Stimulated activated naive CD8-positive, alpha-beta T cell treated with anti-CD3 and anti-CD28 coated beads, Interleukin-15, Interleukin-2, amounts not matched to agents 100 ng/mL and 50 ng/mL, for 24 hours (primary cell): ENCODE data around the gene WDR38.

ENCODE experiments used
- H3K27ac Mint-ChIP-seq: one replicate; pipeline ENCODE4 v1.8.0; 2021; ENCODE audit warnings: mild to moderate bottlenecking, mixed read lengths
- H3K27me3 Mint-ChIP-seq: one replicate; pipeline ENCODE4 v1.8.0; 2021; ENCODE audit warnings: mixed read lengths
- H3K36me3 Mint-ChIP-seq: one replicate; pipeline ENCODE4 v1.8.0; 2021; ENCODE audit warnings: low read depth, mixed read lengths
- H3K4me1 Mint-ChIP-seq: one replicate; pipeline ENCODE4 v1.8.0; 2021; ENCODE audit warnings: low read depth, mixed read lengths
- H3K4me3 Mint-ChIP-seq: one replicate; pipeline ENCODE4 v1.8.0; 2021; ENCODE audit warnings: mild to moderate bottlenecking, mixed read lengths
- H3K9me3 Mint-ChIP-seq: one replicate; pipeline ENCODE4 v1.8.0; 2021; ENCODE audit warnings: mixed read lengths

The WDR38 gene

GRCh38 chr9:124860582-124861341, 7.5 kb downstream of the WDR38 start:
- Mint-ChIP-seq H3K9me3 (no peaks in the 10 kb centered on the region), H3K4me3 (peak overlapping the region; percentile 99), H3K36me3 (peaks cover 48% of the 10 kb centered on the region), H3K4me1 (peaks cover 46% of the 10 kb centered on the region), H3K27me3 (no peaks in the 10 kb centered on the region), H3K27ac (peak overlapping the region; percentile 98)

DNA sequence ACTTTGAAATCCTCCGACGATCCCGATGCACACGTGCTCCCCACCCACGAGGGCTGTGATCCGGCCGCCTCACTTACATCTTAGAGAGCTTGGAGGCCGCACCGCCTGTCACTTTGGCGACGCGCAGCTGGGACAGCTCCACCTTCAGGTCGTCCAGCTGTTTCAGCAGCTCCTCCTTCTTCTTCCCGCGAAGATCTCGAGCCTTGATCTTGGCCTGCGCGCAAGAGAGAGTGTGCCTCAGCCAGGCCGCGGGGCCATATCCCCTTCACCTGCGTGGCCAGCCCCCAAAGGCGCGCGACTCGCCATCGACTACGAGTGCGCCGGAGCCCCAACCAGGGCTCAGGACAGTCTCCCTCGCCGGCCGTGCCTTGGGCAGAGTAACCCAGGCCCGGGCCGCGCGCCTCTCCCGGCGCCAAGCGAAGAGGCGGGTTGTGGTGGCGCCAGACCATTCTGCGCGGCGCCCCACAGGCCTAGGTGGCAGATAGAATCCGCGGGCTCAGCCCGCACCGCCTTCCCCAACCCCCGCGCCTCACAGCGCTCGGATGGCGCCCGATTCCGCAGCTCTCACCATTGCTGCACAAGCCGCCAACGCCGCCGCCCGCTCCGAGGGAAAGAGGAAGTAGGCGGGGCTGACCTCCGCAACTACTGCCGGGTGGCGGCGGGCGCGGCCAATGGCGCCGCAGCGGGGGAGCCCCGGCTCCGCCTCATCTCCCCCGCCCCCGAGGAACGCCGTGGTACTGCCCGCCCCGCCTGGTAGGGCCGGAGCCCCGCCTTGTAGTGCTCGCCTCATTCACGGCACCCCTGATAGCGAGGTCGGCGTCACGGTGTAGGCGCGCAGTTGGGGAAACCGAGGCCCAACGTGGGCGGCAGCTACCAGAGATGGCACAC, 8.3 kb downstream of the WDR38 start, which contains the start of the genes ARPC5L and RPL35:
Gene ARPC5L (plus strand): TSS at position 789 of the 888 bp plus-strand sequence. CDS start 7,161 bp downstream, outside the sequence.
Gene RPL35 (minus strand): TSS at position 616 of the 888 bp plus-strand sequence. CDS start 45 bp downstream, at position 571.
- peaks cover 49% of the 10 kb centered on the region for H3K36me3 Mint-ChIP-seq

DNA sequence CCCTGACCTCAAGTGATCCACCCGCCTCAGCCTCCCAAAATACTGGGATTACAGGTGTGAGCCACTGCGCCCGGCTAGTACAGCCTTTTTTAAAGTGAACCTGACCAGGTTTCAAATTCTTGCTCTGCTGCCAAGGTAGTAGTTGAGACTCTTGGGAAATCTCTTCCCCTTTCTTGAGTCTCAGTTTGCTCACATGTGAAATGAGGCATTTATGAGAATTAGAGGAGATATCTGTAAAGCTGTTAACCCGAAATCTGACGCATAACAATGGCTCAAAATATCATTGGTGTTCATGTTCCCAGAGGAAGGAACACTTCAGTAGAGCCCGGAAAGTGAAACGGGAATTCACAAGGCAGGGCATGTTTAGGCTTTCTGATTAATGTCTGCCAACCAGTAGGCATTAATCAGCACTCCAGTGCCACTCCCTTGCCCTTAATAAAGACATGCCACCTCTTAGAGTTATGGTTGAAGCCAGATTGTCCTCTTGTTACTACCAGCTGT, 10.2 kb downstream of the WDR38 start:
- Mint-ChIP-seq H3K27me3 (no peaks in the 10 kb centered on the region), H3K27ac (no peak overlapping the region), H3K4me3 (peak overlapping the region; percentile 43), H3K36me3 (peaks cover 46% of the 10 kb centered on the region), H3K9me3 (no peaks in the 10 kb centered on the region), H3K4me1 (peaks cover 56% of the 10 kb centered on the region)

More for the DNA sequence above, 8.3 kb downstream of the WDR38 start, which contains the start of the genes ARPC5L and RPL35:
- Mint-ChIP-seq H3K27ac (peak within 1 kb of the TSS; percentile 98), H3K4me3 (peak within 1 kb of the TSS; percentile 99), H3K4me1 (peaks cover 46% of the 10 kb centered on the region), H3K9me3 (no peaks in the 10 kb centered on the region), H3K27me3 (no peaks in the 10 kb centered on the region)

DNA sequence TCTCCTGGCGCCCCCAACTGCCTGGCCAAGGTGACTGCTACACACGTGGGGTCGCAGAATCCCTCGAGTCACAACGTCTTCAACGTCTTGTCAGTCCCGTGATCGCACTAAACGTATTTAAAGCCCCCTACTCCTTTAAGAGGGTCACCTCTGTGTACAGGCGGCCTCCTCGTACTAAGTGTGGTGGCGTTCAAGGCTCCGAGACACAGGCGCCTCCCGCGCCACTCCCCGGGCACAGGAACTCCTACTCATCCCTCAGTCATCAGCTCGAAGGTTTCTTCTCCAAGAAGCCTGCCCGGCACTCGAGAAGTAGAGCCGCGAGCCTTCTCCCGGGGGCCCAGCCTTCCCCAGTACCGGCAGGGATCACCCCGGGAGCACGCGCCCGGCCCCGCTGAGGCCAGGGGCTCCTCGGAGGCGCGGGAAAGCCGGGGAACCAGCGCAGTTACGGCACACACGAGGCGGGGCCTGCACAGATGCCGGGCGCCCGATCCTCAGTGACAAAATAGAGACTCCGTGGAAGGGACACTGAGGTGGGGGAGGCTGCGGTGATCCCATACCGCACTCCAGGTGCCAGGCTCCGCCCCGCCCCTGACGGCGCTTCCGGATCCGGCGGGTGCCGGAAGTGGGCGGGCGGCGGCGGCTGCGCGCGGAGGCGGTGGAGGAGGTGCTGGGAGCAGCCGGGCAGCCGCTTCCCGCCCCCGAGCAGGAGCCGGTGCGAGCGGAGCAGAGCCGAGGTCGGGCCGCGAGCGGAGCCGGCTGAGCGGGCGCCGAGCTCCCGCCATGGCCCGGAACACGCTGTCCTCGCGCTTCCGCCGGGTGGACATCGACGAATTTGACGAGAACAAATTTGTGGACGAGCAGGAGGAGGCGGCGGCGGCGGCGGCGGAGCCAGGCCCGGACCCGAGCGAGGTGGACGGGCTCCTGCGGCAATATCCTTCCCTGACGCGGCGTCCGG, 15.5 kb downstream of the WDR38 start:
- Mint-ChIP-seq H3K9me3 (no peaks in the 10 kb centered on the region), H3K4me1 (peaks cover 60% of the 10 kb centered on the region), H3K27me3 (no peaks in the 10 kb centered on the region), H3K27ac (peak overlapping the region; percentile 98), H3K4me3 (peak overlapping the region; percentile 95), H3K36me3 (peaks cover 55% of the 10 kb centered on the region)

- peaks cover 61% of the 10 kb centered on the region for H3K36me3 Mint-ChIP-seq
- H3K9me3 Mint-ChIP-seq, result no peaks in the 10 kb centered on the region
- H3K27me3 Mint-ChIP-seq, result no peaks in the 10 kb centered on the region
- H3K4me3 Mint-ChIP-seq, result peak overlapping the region; percentile 95
- H3K27ac Mint-ChIP-seq, result peak overlapping the region; percentile 98
- peaks cover 63% of the 10 kb centered on the region for H3K4me1 Mint-ChIP-seq
Measured at GRCh38 chr9:124869466-124869985, 16.3 kb downstream of the WDR38 start.

DNA sequence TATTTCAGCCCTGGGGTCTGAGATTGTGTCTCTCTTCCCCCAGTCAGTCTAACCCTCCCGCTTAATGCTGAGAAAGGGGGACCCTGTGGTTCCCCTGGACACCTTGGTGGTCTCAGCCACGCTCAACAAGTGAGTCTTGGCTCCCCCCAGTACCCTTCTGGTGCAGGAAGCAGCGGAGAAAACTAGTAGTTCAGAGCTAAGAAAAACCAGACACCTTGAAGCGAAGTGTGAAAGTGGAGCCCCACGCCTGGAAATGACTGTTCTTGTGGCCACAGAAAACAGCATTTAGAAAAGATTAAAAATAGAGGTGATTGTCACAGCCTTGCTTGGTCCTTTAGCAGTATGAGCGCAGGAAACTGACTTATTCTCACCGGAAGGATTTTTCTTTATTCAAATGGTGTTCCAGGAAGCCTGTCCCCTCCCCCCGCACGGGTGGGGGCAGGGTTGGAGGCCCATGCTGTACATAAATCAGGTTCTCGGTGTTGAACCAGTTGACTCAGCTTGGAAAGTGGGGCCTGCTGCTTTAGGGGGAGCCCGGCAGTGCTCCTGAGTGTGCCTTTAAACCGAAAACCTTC, 16.8 kb downstream of the WDR38 start:
- Mint-ChIP-seq H3K4me3 (peak overlapping the region; percentile 95), H3K9me3 (no peaks in the 10 kb centered on the region), H3K27ac (peak overlapping the region; percentile 98), H3K36me3 (peaks cover 66% of the 10 kb centered on the region), H3K4me1 (peaks cover 63% of the 10 kb centered on the region), H3K27me3 (no peaks in the 10 kb centered on the region)

DNA sequence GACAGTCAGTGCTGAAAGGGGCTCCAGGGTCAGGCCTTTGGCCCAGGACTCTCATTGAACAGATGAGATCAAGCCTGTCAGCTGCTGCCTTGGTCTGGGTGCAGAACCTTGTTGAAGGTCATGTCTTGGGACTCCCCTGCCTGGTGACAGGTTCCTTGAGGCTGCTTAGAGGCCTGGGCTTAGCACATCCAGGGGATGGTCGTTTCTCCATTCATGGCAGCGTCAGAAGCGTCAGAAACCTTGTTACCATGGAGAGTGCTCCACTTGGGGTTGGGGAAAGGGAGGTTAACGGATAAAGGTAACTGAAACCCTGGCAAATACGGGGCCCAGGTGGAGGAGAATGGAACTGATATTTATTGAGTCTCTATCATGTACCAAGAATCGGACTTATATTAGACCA, 17.5 kb downstream of the WDR38 start:
- no peaks in the 10 kb centered on the region for H3K9me3 Mint-ChIP-seq
- peak overlapping the region; percentile 98 for H3K27ac Mint-ChIP-seq
- H3K36me3 Mint-ChIP-seq, result peaks cover 73% of the 10 kb centered on the region
- peak overlapping the region; percentile 95 for H3K4me3 Mint-ChIP-seq
- H3K4me1 Mint-ChIP-seq, result peaks cover 63% of the 10 kb centered on the region
- no peaks in the 10 kb centered on the region for H3K27me3 Mint-ChIP-seq

- Mint-ChIP-seq H3K27me3 (no peaks in the 10 kb centered on the region), H3K36me3 (peaks cover 75% of the 10 kb centered on the region)
Measured at GRCh38 chr9:124871156-124871561, 17.9 kb downstream of the WDR38 start.

DNA sequence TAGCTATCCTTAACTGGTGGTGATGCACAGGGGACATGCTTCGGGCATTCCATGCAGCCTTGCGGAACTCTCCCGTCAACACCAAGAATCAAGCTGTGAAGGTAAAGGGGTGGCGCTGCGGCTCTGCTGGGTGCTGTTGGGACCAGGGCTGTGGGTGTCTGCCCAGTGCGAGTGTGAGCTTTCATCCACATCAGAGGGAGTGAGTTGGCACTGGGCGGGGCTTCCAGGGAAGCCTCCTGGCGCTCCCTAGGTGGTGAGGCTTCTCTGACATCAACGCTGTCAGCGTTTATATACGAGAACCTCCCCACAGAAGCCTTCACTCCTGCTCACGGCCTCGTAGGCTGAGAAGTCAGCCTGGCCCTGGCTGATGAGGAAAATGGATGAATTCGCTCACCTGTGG, 20.4 kb downstream of the WDR38 start:
- no peaks in the 10 kb centered on the region for H3K27me3 Mint-ChIP-seq
- H3K27ac Mint-ChIP-seq, result peak overlapping the region; percentile 98
- no peaks in the 10 kb centered on the region for H3K9me3 Mint-ChIP-seq
- peaks cover 42% of the 10 kb centered on the region for H3K4me1 Mint-ChIP-seq
- H3K4me3 Mint-ChIP-seq, result peak overlapping the region; percentile 95
- H3K36me3 Mint-ChIP-seq, result peaks cover 77% of the 10 kb centered on the region

More at GRCh38 chr9:124871156-124871561, 17.9 kb downstream of the WDR38 start:
- peaks cover 63% of the 10 kb centered on the region for H3K4me1 Mint-ChIP-seq
- no peaks in the 10 kb centered on the region for H3K9me3 Mint-ChIP-seq
- H3K27ac Mint-ChIP-seq, result peak overlapping the region; percentile 98
- H3K4me3 Mint-ChIP-seq, result peak overlapping the region; percentile 95

DNA sequence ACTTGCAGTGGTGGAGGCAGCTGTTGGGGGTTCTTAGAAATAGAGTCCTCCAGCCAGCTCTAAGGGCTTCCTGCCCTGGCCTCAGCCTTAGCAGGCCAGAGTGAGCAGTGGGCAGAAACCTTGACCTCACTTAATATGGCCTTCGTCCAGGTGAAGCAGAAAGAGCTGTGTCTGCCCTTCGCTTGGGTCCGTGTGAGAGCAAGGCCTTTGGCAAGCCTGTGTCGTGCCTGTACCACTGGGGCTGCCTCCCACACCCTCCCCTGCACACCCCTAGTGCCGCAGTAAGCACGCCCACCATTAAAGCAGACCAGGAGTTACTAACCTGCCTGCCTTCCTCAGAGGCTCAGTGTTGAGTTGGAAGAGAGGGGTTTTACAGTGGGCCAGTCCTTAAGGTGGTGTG, 22.2 kb downstream of the WDR38 start:
- no peaks in the 10 kb centered on the region for H3K27me3 Mint-ChIP-seq
- peaks cover 81% of the 10 kb centered on the region for H3K36me3 Mint-ChIP-seq
- H3K27ac Mint-ChIP-seq, result no peak overlapping the region
- no peaks in the 10 kb centered on the region for H3K9me3 Mint-ChIP-seq
- H3K4me1 Mint-ChIP-seq, result peaks cover 36% of the 10 kb centered on the region
- H3K4me3 Mint-ChIP-seq, result no peak overlapping the region

DNA sequence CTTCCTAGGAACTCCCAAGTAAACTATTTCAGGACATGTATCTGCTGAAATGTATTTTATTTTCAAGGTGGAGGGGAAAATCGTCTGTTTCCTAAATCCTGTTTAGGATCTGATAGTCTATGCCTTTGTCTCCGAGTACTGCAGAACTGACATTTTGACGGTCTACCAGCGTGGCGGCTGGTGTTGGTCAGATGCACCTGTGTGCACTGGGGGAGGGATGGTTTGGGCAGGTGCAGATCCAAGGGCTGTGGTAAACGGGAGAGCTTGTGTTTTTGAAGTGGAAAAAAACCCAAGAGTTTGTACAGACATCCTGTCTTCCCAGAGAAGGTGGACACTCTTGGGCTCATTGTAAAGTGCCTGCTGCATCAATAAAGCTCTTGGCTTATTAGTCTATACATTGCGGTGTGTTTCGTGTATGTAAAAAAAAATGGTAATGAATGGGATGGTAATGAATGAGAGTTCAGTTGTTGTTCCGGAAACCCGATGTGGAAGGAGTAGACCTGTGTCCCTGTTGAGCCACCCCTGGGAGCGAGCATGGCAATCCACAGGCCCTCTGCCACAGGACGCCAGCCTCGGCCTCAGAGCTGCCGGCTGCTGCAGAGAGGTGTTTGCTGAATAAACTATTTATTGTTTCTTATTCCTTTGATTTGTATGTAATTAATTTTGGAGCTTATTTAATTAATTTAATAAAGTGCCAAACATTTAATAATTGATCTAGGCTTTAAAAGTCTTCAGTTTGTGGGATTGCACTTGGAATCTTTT, 23.9 kb downstream of the WDR38 start:
- H3K4me3 Mint-ChIP-seq, result no peak overlapping the region
- H3K4me1 Mint-ChIP-seq, result peaks cover 18% of the 10 kb centered on the region
- peaks cover 68% of the 10 kb centered on the region for H3K36me3 Mint-ChIP-seq
- no peaks in the 10 kb centered on the region for H3K9me3 Mint-ChIP-seq
- H3K27me3 Mint-ChIP-seq, result no peaks in the 10 kb centered on the region
- H3K27ac Mint-ChIP-seq, result peak overlapping the region; percentile 12

DNA sequence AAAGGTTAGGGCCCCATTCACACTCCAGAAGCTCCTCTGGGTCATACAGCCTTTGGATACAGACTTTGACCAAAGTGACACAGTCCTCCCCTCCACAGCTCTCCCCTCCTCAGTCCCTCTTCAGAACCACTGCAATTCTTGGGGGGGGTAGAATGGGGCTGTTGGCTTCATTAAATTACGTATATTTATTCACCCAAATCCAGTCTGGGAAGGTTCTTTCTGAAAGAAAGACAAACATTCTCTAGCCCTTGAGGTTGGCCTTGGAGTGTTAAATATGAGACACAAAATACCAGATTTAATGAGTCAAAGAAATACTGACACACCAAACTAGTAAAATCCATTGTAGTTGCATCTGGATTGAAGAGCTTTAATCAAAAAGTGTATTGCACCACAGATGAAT, 24.8 kb downstream of the WDR38 start:
- Mint-ChIP-seq H3K36me3 (peaks cover 65% of the 10 kb centered on the region), H3K4me3 (no peak overlapping the region), H3K27me3 (no peaks in the 10 kb centered on the region), H3K27ac (no peak overlapping the region), H3K9me3 (no peaks in the 10 kb centered on the region), H3K4me1 (peaks cover 10% of the 10 kb centered on the region)

DNA sequence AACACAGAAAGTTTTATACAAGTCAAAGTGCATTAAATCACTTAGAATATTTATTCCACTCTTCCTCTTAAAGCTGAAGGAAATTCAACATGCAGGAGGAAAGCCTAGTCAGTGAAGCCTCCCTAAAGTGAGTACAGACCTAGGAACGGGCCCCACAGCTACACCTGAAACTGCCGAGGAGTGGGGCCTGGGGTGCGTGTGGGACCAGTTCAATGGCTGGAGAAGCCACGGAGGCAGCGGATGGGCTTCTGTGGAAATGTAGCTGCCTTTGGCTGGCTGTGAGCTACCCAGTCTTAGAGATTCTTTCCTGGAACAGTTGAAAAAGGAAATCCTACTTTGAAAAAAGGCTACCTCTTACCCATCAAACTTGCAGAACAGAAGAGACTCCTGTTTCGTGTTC, 25.3 kb downstream of the WDR38 start:
- Mint-ChIP-seq H3K27ac (no peak overlapping the region), H3K4me3 (no peak overlapping the region), H3K27me3 (no peaks in the 10 kb centered on the region), H3K9me3 (no peaks in the 10 kb centered on the region), H3K4me1 (peaks cover 5% of the 10 kb centered on the region), H3K36me3 (peaks cover 64% of the 10 kb centered on the region)
